GM18867 (cell line): ENCODE data around the gene ANO10.
"Not testable (repeated sequence)": the region's sequence is repeated elsewhere in the genome, so short reads cannot be mapped to it uniquely, and the experiment has no call there.

Source experiments
- ATAC-seq: cut with Tn5 transposase; IDR thresholded peaks from one replicate; pipeline ENCODE4 v1.9.1; 2021; ENCODE audit warnings: mild to moderate bottlenecking, moderate library complexity; ENCODE audit not compliant: unreplicated experiment

ANO10 gene

GRCh38 chr3:43582866-43583265, 38.9 kb downstream of the ANO10 start:
- no peak for ATAC-seq

GRCh38 chr3:43581343-43581742, 40.5 kb downstream of the ANO10 start:
- ATAC-seq, result no peak

- no peak for ATAC-seq
Observed at GRCh38 chr3:43580181-43580580, 41.6 kb downstream of the ANO10 start.

- no peak for ATAC-seq
Observed at GRCh38 chr3:43573576-43573975, 48.2 kb downstream of the ANO10 start.

- ATAC-seq, result not testable (repeated sequence)
Observed at GRCh38 chr3:43565661-43566341, 56.0 kb downstream of the ANO10 start.

- ATAC-seq, result no peak
Observed at GRCh38 chr3:43559961-43560360, 61.9 kb downstream of the ANO10 start.

- ATAC-seq, result no peak
Observed at GRCh38 chr3:43558171-43558570, 63.6 kb downstream of the ANO10 start.

GRCh38 chr3:43549626-43550290, 72.1 kb downstream of the ANO10 start:
- no peak for ATAC-seq

- ATAC-seq, result not testable (repeated sequence)
Observed at GRCh38 chr3:43544277-43544676, 77.5 kb downstream of the ANO10 start.

- no peak for ATAC-seq
Observed at GRCh38 chr3:43542328-43543043, 79.3 kb downstream of the ANO10 start.

- ATAC-seq, result no peak
Observed at GRCh38 chr3:43540624-43541023, 81.2 kb downstream of the ANO10 start.

- ATAC-seq, result no peak
Observed at GRCh38 chr3:43539321-43539720, 82.5 kb downstream of the ANO10 start.

GRCh38 chr3:43537225-43537624, 84.6 kb downstream of the ANO10 start:
- ATAC-seq, result no peak

GRCh38 chr3:43534675-43535074, 87.1 kb downstream of the ANO10 start:
- ATAC-seq, result no peak

- no peak for ATAC-seq
Observed at GRCh38 chr3:43533009-43533408, 88.8 kb downstream of the ANO10 start.

- no peak for ATAC-seq
Observed at GRCh38 chr3:43531835-43532234, 90.0 kb downstream of the ANO10 start.

GRCh38 chr3:43528498-43529099, 93.2 kb downstream of the ANO10 start:
- no peak for ATAC-seq

GRCh38 chr3:43526956-43527355, 94.9 kb downstream of the ANO10 start:
- ATAC-seq, result no peak

- ATAC-seq, result no peak
Observed at GRCh38 chr3:43525941-43526607, 95.7 kb downstream of the ANO10 start.

GRCh38 chr3:43525386-43525785, 96.4 kb downstream of the ANO10 start:
- no peak for ATAC-seq

- peak; percentile 90 for ATAC-seq
Observed at GRCh38 chr3:43523454-43524053, 98.3 kb downstream of the ANO10 start.
